HG03521 (cell line): ENCODE measurements around the gene SSBP2.
"Not testable (repeated sequence)": the region's sequence is repeated elsewhere in the genome, so short reads cannot be mapped to it uniquely, and the experiment has no call there.

Experiments
- ATAC-seq: cut with Tn5 transposase; IDR thresholded peaks from one replicate; pipeline ENCODE4 v1.9.1; 2021; ENCODE audit warnings: mild to moderate bottlenecking, moderate library complexity; ENCODE audit not compliant: unreplicated experiment

The SSBP2 gene

DNA sequence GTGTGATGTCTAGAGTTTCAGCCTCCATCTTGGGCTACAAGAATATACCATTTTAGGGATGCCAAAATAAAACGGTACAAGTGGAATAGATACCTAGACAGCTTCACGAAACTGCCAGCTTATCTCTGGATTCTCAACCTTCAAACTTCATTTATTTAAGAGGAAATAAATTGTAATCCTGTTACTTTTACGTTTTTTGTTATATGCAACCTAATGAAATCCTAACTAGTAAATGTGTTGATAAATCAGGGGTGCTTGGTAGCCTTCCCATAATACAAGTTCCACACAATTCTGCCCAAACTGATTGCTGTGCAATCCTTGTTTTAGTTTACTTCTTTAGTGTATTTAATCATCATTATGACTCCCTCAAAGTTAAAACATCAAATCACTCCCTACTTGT is 75.5 kb downstream of the SSBP2 start:
- ATAC-seq = no peak

DNA sequence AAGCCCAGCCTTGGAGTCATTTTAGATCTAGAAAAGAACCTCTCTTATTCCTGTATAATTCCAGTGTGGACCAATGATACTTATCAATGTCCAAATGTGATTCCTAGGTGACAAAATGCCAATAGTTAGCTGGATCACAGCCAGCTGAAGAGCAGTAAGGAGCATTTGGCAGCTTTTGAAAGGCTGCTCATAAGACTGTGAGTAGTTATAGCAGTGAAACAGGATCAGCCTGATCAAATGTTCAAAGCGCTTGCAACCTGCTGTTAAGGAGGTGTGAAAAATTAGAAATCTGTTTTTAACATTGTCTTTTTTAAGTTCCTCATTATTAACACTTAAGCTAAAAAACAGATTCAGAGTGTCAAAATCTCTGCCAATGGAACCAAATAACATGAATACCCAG is 85.1 kb downstream of the SSBP2 start:
- no peak for ATAC-seq

- ATAC-seq = not testable (repeated sequence)
Observed at GRCh38 chr5:81660624-81661023, 90.3 kb downstream of the SSBP2 start.

- no peak for ATAC-seq
Observed at GRCh38 chr5:81657386-81657785, 93.5 kb downstream of the SSBP2 start.

DNA sequence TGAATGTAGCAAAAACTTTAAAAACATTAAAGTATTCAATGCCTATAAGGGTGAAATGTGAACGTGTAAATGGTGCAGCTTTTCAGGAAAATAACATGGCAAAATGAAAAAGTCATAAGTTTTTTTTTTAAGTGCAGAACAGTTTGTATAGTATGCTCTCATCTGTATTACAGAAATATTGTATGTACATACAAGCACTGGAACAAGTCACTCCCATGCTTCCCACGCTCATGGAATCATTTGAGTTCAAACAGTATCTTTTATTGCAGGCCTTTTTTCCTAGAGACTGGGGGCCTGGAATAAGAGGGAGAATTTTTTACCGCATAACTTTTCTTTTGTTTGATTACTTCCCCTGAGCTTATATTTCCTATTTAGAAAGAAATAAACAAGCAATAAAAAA is 94.1 kb downstream of the SSBP2 start:
- no peak for ATAC-seq

- no peak for ATAC-seq
Observed at GRCh38 chr5:81650987-81651386, 99.9 kb downstream of the SSBP2 start.

DNA sequence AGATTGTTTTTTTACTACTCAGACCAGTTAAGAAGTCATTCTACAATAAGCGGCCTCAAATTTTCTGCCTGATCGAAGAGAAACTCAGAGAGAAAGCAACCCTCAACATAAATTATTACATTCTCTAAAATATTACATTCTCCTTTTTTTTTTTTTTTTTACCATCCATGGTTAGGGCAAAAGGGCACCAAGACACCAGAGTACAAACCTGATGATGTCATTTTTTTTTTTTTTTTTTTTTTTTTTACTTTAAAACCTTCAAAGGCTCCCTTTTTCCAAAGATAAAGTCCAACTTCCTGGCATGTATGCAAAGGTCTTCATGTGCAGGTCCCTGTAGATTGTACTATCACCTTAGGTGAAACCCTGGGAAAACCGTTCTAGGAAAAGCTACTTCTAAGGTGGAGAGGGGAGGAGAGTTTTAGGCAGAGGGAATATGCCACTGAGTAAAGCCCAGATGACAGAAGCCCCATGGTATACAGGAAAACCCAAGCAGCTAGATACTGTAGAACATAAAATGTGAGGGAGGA is 104.4 kb downstream of the SSBP2 start:
- ATAC-seq = no peak

GRCh38 chr5:81642210-81642609 is 108.7 kb downstream of the SSBP2 start:
- no peak for ATAC-seq

DNA sequence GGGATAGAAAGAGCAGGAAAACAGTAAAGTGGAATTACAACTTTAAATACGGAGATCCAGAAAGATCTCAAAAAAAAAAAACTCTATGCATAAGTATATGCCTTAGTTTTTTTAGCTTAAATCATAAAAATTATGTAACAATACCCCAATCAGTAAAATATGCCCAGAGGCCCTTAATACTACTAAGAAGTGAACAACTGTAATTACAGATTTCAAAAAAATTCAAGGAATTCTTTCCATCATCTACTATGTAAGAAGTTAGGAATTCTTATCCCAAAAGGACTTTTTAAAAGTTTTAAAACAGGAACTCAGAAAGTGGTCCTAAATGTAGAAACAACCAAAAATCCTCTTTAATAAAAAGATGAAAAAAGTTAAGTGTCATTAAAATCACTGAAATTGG is 111.3 kb downstream of the SSBP2 start:
- no peak for ATAC-seq

GRCh38 chr5:81638471-81638870 is 112.4 kb downstream of the SSBP2 start:
- no peak for ATAC-seq

GRCh38 chr5:81633891-81634290 is 117.0 kb downstream of the SSBP2 start:
- no peak for ATAC-seq

- no peak for ATAC-seq
Observed at GRCh38 chr5:81633471-81633870, 117.4 kb downstream of the SSBP2 start.

GRCh38 chr5:81632679-81633078 is 118.2 kb downstream of the SSBP2 start:
- ATAC-seq = no peak

DNA sequence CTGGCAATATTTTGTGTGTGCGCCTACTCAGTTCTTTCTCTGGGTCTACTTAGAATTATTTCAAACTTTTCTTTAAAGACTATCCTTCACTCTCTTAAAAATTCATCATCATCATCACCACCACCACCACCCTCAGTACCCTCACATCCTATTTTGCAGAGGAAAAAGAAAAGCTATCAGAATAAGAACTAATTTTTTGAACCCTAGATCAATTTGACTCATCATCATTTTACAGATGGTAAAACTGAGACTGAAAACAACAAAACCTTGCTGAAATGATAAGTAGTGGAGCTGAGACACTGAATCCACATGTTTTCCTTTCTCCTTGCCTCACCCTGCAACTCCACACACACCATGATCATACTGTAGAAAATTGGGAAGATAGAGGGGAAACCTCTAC is 119.3 kb downstream of the SSBP2 start:
- ATAC-seq = no peak

GRCh38 chr5:81631124-81631523 is 119.8 kb downstream of the SSBP2 start:
- peak; percentile 49 for ATAC-seq

- no peak for ATAC-seq
Observed at GRCh38 chr5:81630684-81631083, 120.2 kb downstream of the SSBP2 start.

- no peak for ATAC-seq
Observed at GRCh38 chr5:81629986-81630385, 120.9 kb downstream of the SSBP2 start.

DNA sequence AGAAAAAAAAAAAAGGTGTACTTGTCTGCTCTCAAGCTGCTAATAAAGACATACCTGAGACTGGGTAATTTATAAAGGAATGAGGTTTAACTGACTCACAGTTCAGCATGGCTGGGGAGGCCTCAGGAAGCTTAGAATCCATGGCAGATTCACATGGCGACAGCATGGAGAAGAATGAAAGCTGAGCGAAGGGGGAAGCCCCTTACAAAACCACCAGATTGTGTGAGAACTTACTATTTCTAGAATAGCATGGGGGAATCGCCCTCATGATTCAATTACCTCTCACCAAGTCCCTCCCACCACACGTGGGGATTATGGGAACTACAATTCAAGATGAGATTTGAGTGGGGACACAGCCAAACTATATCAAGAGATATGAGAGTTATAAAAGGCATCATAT is 122.8 kb downstream of the SSBP2 start:
- not testable (repeated sequence) for ATAC-seq

- ATAC-seq = no peak
Observed at GRCh38 chr5:81626524-81626923, 124.4 kb downstream of the SSBP2 start.

GRCh38 chr5:81609810-81610375 is 141.0 kb downstream of the SSBP2 start:
- no peak for ATAC-seq

DNA sequence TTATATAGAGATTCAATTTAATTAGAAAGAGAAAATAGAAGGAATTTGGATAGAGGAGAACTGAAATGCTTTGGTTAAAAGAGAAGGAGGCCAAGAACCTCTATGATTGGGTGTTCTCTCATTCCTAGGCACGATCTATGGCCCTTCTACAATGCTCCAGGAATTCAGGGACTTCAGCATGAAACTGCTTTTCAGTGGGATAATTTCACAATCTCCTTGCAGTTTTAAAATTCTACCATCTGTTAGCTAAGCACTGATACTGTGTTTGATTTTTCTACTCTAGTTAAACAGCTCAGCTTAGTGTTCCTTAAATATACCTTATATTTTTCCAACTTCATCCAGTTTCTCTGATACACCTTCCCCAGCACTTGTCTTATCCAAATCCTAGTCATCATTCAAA is 141.9 kb downstream of the SSBP2 start:
- ATAC-seq = no peak

GRCh38 chr5:81607693-81608092 is 143.2 kb downstream of the SSBP2 start:
- ATAC-seq = no peak

DNA sequence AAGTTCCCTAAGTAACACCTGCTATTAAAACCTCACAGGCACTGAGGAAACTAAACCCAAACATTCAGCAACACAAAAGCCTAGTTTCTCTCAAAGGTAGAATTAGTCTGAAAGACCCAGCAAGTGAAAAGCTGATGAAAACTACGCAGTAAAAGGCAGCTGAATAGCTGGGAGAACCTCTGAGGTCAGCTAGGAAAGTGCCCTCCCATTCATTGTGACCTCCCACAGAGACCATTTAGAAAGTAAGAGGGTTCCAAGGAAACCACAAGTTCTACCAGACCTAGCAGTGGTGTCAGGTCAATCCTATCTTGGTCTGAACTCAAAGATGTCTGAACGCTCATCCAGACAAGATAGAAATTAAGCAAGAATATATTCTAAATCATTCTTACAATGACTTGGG is 144.7 kb downstream of the SSBP2 start:
- ATAC-seq = no peak
